ENCODE measurements around the gene WNT3A.

The WNT3A gene

DNA sequence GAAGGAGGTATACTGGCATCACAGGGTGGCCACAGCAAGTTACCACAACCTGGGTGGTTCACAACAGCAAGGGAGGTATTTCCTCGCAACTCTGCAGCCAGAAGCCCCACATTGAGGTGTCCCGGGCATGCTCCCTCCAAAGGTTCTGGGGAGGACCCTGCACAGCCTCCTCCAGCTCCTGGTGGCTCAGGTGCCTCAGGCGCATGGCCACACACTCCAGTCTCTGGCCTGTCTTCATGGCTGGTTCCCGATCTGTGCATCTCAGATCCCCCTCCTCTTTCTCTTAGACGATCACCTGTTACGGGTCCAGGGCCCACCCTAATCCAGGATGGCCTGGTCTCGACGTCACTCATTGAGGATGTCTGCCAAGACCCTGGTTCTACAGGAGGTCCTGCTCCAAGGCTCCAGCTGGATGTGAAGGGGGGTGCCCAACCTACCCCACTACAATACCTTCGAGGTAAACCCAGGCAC lies 69.0 kb downstream of the WNT3A start:
- DNase-seq (ENCODE audit: low read depth): no peak
- TF ChIP-seq, protein P1, sequence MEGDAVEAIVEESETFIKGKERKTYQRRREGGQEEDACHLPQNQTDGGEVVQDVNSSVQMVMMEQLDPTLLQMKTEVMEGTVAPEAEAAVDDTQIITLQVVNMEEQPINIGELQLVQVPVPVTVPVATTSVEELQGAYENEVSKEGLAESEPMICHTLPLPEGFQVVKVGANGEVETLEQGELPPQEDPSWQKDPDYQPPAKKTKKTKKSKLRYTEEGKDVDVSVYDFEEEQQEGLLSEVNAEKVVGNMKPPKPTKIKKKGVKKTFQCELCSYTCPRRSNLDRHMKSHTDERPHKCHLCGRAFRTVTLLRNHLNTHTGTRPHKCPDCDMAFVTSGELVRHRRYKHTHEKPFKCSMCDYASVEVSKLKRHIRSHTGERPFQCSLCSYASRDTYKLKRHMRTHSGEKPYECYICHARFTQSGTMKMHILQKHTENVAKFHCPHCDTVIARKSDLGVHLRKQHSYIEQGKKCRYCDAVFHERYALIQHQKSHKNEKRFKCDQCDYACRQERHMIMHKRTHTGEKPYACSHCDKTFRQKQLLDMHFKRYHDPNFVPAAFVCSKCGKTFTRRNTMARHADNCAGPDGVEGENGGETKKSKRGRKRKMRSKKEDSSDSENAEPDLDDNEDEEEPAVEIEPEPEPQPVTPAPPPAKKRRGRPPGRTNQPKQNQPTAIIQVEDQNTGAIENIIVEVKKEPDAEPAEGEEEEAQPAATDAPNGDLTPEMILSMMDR (IDR thresholded peaks at IDR 0.05; ENCODE audit: insufficient read depth, low read depth, low read length, missing control alignments): no peak
- no peak overlapping the region for H3K4me3 ChIP-seq (ENCODE audit: low read length)

DNA sequence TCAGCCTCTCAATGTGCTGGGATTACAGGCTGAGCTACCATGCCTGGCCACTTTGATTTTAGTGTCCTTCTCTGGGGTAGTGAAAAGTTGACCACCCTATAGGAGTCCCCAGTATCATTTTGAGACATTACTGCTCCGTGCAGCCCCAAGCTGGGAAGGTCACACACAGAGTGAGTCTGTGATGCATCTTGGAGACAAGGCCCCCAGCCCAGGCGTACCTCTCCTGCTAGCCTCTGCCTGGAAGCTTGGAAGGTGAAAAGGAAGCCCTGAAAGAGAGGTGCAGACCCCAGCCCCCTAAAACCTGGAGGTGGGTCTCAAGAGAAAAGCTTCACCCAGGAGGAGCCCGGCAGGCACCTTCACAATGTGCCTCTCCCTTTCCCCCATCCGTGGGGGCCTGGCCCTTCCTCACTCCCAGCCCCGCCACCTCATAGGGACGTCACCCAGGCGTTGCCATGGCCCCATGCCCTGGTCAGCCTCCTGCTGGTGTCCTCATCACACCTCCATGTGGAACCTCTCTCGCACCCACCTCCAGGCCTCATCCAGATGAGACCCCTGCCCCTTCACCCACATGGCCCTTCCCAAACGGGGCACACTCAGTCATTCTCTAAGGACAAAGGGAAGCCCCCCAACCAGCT lies 70.1 kb downstream of the WNT3A start:
- H3K4me3 ChIP-seq (ENCODE audit: low read length): no peak overlapping the region
- no peak for DNase-seq (ENCODE audit: low read depth)
- TF ChIP-seq, protein P1 (IDR thresholded peaks at IDR 0.05; ENCODE audit: insufficient read depth, low read depth, low read length, missing control alignments): no peak

DNA sequence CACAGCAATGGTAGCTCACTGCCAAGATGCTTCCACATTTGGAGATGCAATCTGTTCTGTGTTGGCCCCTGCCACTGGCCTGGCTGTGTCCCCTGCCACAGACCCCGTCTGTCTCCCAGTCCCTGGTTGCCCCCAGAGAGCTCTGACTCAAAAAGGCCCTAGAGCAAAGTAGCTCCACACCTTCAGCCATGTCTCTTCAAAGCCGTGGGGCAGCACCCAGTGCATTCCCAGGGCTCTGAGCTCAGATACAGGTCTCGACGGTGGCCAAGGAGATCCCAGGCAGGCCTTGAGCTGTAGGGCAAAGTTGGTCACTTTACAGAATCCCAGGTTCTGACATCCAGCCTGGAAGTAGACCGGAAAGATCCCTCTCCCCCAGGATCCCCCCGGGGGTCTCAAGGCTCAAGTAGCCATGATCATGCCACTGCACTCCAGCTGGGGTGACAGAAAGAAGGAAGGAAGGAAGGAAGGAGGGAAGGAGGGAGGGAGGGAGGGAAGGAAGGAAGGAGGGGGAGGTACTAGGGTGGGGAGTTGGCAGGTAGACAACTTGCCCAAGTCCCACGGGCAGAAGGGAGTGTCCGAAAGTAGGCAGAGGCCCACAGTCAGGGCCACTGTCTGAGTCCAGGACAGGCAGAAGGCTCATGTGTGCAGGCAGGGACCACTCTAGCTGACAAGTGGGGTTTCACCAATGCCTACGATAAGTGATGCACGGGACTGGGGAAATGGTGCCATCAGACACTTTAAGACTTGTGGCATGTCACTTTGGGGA lies 71.0 kb downstream of the WNT3A start:
- no peak overlapping the region for H3K4me3 ChIP-seq (ENCODE audit: low read length)
- DNase-seq (ENCODE audit: low read depth): no peak
- TF ChIP-seq, protein P1 (IDR thresholded peaks at IDR 0.05; ENCODE audit: insufficient read depth, low read depth, low read length, missing control alignments): no peak

DNA sequence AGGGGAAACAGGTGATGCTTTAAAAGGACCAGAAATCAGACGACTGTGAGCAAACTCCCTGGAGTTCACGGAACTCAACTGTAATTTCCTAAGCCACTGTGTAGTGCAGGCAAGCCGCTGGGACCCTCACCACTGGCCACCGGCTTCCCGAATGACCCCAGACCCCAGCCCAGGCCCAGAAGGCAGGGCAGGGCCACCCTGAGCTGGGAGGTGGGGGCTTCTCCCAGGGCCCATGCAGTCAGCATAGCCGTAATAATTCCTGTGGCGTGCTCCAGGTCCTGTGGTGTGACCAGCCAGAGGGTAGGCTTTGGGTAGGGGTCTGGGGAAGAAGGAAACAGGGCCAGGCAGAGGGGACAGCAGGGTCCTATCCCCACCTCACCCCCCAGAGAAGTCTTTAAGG lies 72.2 kb downstream of the WNT3A start:
- TF ChIP-seq, protein P1 (IDR thresholded peaks at IDR 0.05; ENCODE audit: insufficient read depth, low read depth, low read length, missing control alignments): no peak
- no peak overlapping the region for H3K4me3 ChIP-seq (ENCODE audit: low read length)
- DNase-seq (ENCODE audit: low read depth): no peak

DNA sequence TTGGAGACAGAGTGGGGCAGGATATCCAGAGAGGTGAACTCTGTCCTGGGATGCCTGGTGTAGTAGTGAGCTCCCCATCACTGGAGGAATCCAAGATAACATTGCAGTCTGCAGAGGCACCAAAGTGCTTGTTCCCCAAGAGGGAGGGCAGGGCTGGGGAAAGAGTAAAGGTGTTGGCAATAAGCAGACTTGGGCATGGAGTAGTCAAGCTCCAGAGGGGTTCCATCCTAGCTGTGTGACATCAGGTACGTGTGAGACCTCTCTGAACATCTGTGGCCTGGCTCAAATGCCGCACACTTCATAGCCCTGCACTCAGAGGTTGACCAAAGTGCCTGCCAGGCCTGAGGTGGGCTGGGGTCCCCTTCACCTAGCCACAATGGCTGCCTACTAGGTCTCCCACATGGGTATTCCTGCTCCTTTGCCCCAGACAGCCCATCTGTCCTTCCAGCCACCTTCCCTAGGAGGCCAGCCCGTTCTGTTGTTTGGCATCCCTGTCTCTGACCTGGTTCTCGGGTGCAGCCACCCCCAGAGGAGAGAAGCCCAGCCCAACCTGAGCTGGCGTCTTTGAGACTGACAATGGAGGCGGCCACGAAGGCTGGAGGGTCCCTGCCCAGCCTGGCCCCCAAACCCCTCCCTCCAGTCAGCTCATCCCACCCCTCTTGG lies 72.9 kb downstream of the WNT3A start:
- TF ChIP-seq, protein P1 (IDR thresholded peaks at IDR 0.05; ENCODE audit: insufficient read depth, low read depth, low read length, missing control alignments): no peak
- no peak for DNase-seq (ENCODE audit: low read depth)
- H3K4me3 ChIP-seq (ENCODE audit: low read length): no peak overlapping the region

DNA sequence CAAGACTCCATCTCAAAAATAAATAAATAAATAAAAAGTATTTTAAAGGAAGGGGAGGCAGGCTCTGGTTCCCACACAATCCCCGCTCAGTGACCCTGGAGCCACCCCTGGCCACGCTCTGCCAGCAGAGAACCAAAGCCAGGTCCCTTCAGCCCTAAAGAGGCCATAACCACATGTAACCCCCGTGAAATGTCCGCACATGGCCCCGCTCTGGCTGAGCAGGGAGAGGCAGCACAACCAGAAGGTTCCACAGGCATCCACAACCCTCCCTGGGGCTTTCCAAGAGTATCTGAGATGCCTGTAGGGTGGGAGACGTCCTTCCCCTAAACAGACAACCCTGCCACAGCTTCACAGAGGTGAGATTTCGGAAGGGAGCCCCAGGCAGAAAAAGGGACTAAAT lies 74.3 kb downstream of the WNT3A start:
- H3K4me3 ChIP-seq (ENCODE audit: low read length): peak overlapping the region; percentile 81
- TF ChIP-seq, protein P1 (IDR thresholded peaks at IDR 0.05; ENCODE audit: insufficient read depth, low read depth, low read length, missing control alignments): no peak
- no peak for DNase-seq (ENCODE audit: low read depth)

Data from epithelial cell of esophagus (primary cell).